ENCODE results near the gene ZMYM3. TPM values are rescaled to one million over a fixed set of nuclear protein-coding genes. Genes with fewer than 3 reads are reported as not detected.
"Not testable (repeated sequence)": the region's sequence is repeated elsewhere in the genome, so short reads cannot be mapped to it uniquely, and the experiment has no call there.

ZMYM3 gene
- total and polyA plus RNA-seq, 2 donors (not counting 1 experiment from before 2014, with no cell fraction given), result 21.8 to 40.6 TPM

- Histone ChIP-seq H3K27ac (ENCODE audit: low read length in 2 of 2) (no peak overlapping the region), H2AFZ (ENCODE audit: insufficient read depth, low read depth, low read length, poor library complexity, severe bottlenecking) (no peak overlapping the region), H3K27me3 (replicated peaks in 1 of 4; ENCODE audit: control extremely low read depth in 1 of 4, control insufficient read depth in 3 of 4, insufficient read depth in 4 of 4, low read length in 3 of 4) (no peaks in the 10 kb centered on the region), H3K4me2 (replicated peaks; ENCODE audit: low read depth, low read length, poor library complexity, severe bottlenecking) (no peak overlapping the region), H3K9me3 (ENCODE audit: control extremely low read depth in 1 of 3, control insufficient read depth in 2 of 3, insufficient read depth in 1 of 3, low read length in 2 of 3) (no peaks in the 10 kb centered on the region), H3K79me2 (ENCODE audit: control insufficient read depth, insufficient read depth, low read length) (no peaks in the 10 kb centered on the region), H3K4me3 (ENCODE audit: control extremely low read depth in 1 of 5, extremely low read depth in 1 of 5, insufficient read depth in 1 of 5, low read depth in 2 of 5, low read length in 4 of 5) (no peak overlapping the region), H3K9ac (ENCODE audit: low read length) (no peak overlapping the region), H4K20me1 (ENCODE audit: control insufficient read depth, insufficient read depth, low read length, poor library complexity, severe bottlenecking) (no peaks in the 10 kb centered on the region), H3K4me1 (ENCODE audit: control insufficient read depth in 2 of 2, insufficient read depth in 2 of 2, low read length in 2 of 2) (no peaks in the 10 kb centered on the region), H3K36me3 (replicated peaks in 1 of 2; ENCODE audit: control extremely low read depth in 1 of 2, control insufficient read depth in 1 of 2, extremely low read depth in 1 of 2, insufficient read depth in 2 of 2, low read length in 1 of 2) (no peaks in the 10 kb centered on the region)
- intact Hi-C loops (cut with micrococcal nuclease), result no loop called here
- CTCF ChIA-PET, result no interaction called here
- no peak overlapping the region for H3K27ac Mint-ChIP-seq
- H3K4me1 Mint-ChIP-seq, result no peaks in the 10 kb centered on the region
- no peaks in the 10 kb centered on the region for H3K27me3 Mint-ChIP-seq
- WGBS (ENCODE audit: insufficient coverage), result 100% methylated on average over 4 of the region's 19 CpGs
- POLR2A ChIA-PET, result no interaction called here
- ATAC-seq (ENCODE audit: low read depth) (no peak), DNase-seq (no peak)
- no peak overlapping the region for H3K4me3 Mint-ChIP-seq
- H3K9me3 Mint-ChIP-seq (ENCODE audit: insufficient read depth), result no peaks in the 10 kb centered on the region
- TF ChIP-seq, protein P1, sequence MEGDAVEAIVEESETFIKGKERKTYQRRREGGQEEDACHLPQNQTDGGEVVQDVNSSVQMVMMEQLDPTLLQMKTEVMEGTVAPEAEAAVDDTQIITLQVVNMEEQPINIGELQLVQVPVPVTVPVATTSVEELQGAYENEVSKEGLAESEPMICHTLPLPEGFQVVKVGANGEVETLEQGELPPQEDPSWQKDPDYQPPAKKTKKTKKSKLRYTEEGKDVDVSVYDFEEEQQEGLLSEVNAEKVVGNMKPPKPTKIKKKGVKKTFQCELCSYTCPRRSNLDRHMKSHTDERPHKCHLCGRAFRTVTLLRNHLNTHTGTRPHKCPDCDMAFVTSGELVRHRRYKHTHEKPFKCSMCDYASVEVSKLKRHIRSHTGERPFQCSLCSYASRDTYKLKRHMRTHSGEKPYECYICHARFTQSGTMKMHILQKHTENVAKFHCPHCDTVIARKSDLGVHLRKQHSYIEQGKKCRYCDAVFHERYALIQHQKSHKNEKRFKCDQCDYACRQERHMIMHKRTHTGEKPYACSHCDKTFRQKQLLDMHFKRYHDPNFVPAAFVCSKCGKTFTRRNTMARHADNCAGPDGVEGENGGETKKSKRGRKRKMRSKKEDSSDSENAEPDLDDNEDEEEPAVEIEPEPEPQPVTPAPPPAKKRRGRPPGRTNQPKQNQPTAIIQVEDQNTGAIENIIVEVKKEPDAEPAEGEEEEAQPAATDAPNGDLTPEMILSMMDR (IDR thresholded peaks at IDR 0.05), result no peak
Measured at GRCh38 chrX:71269801-71270395, 16.0 kb upstream of the ZMYM3 start.

DNA sequence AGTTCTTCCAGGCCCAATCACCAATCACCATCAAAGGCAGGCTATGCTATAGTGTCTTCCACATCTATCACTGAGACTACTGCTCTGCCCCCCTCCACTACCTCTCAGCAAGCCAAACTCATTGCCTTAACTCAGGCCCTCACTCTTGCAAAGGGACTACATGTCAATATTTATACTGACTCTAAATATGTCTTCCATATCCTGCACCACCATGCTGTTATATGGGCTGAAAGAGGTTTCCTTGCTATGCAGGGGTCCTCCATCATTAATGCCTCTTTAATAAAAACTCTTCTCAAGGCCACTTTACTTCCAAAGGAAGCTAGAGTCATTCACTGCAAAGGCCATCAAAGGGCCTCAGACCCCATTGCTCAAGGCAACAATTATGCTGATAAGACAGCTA, 14.7 kb upstream of the ZMYM3 start:
- H3K36me3 ChIP-seq (replicated peaks in 1 of 2; ENCODE audit: control extremely low read depth in 1 of 2, control insufficient read depth in 1 of 2, extremely low read depth in 1 of 2, insufficient read depth in 2 of 2, low read length in 1 of 2); H2AFZ ChIP-seq (ENCODE audit: insufficient read depth, low read depth, low read length, poor library complexity, severe bottlenecking); H3K4me1 Mint-ChIP-seq; H3K27me3 ChIP-seq (replicated peaks in 1 of 4; ENCODE audit: control extremely low read depth in 1 of 4, control insufficient read depth in 3 of 4, insufficient read depth in 4 of 4, low read length in 3 of 4); H3K9me3 Mint-ChIP-seq (ENCODE audit: insufficient read depth); H3K9me3 ChIP-seq (ENCODE audit: control extremely low read depth in 1 of 3, control insufficient read depth in 2 of 3, insufficient read depth in 1 of 3, low read length in 2 of 3); H3K79me2 ChIP-seq (ENCODE audit: control insufficient read depth, insufficient read depth, low read length); H3K4me3 Mint-ChIP-seq; H3K9ac ChIP-seq (ENCODE audit: low read length); ATAC-seq (ENCODE audit: low read depth); H3K4me2 ChIP-seq (replicated peaks; ENCODE audit: low read depth, low read length, poor library complexity, severe bottlenecking); H3K4me3 ChIP-seq (ENCODE audit: control extremely low read depth in 1 of 5, extremely low read depth in 1 of 5, insufficient read depth in 1 of 5, low read depth in 2 of 5, low read length in 4 of 5); H3K27me3 Mint-ChIP-seq; DNase-seq; H3K4me1 ChIP-seq (ENCODE audit: control insufficient read depth in 2 of 2, insufficient read depth in 2 of 2, low read length in 2 of 2); H4K20me1 ChIP-seq (ENCODE audit: control insufficient read depth, insufficient read depth, low read length, poor library complexity, severe bottlenecking); H3K27ac Mint-ChIP-seq; POLR2A ChIA-PET; CTCF ChIA-PET; H3K27ac ChIP-seq (ENCODE audit: low read length in 2 of 2); intact Hi-C loops (cut with micrococcal nuclease): not testable (repeated sequence)
